T-cell (primary cell): ENCODE measurements around the gene HGFAC. TPM values are rescaled to one million over a fixed set of nuclear protein-coding genes. Genes with fewer than 3 reads are reported as not detected.

Experiments used
- ATAC-seq, 4 experiments: fragments of 200-7000 bp in 3 of 4; fragments of 150-1000 bp in 1 of 4; cut with Tn5 transposase; replicated peaks in 1 of 4; 1 replicate in 3 of 4; 2 replicates in 1 of 4; pipeline ENCODE4 v1.10.0; 2021; ENCODE audit warnings: moderate library complexity in 3 of 4, mild to moderate bottlenecking in 2 of 4, moderate number of reproducible peaks in 1 of 4
- CTCF ChIA-PET, 2 donors: fragments of 300-600 bp; sonication (Branson Sonifier 250); formaldehyde crosslinking; loops; one replicate each; lab custom pipeline; 2022; ENCODE audit warnings: antibody characterized with exemption in 2 of 2; lab: Charles Lee
- POLR2A ChIA-PET, 2 donors: fragments of 300-600 bp; sonication (Branson Sonifier 250); formaldehyde crosslinking; loops; one replicate each; lab custom pipeline; 2022; ENCODE audit warnings: antibody characterized with exemption in 2 of 2; lab: Charles Lee
- DNase-seq, 35 experiments: peaks; one replicate each; pipeline versions ENCODE4 v3.0.0 to v3.0.0-alpha.2; 2013 to 2023
- H3K27ac ChIP-seq: one replicate; pipeline ENCODE4 v1.5.1; 2013; ENCODE audit warnings: low read length
- H3K27me3 ChIP-seq, 2 experiments: replicated peaks in 1 of 2; 1 replicate in 1 of 2; 2 replicates in 1 of 2; pipeline versions ENCODE4 v1.6.1 to v1.7.0; 2013; ENCODE audit warnings: low read length in 1 of 2, mixed read lengths in 1 of 2; ENCODE audit not compliant: control insufficient read depth in 2 of 2, insufficient read depth in 2 of 2; ENCODE audit errors: extremely low read depth in 1 of 2
- H3K36me3 ChIP-seq, 2 donors: 1 replicate in 1 of 2; 2 replicates in 1 of 2; pipeline versions ENCODE4 v1.6.1 to v1.7.0; 2013; ENCODE audit warnings: low read length in 1 of 2; ENCODE audit not compliant: control insufficient read depth in 2 of 2, insufficient read depth in 1 of 2; ENCODE audit errors: extremely low read depth in 1 of 2
- H3K4me1 ChIP-seq, 2 experiments: 1 replicate in 1 of 2; 2 replicates in 1 of 2; pipeline versions ENCODE4 v1.6.1 to v1.7.0; 2013; ENCODE audit warnings: low read length in 2 of 2, mixed read lengths in 1 of 2; ENCODE audit not compliant: insufficient read depth in 2 of 2, control insufficient read depth in 1 of 2; ENCODE audit errors: extremely low read depth in 1 of 2
- H3K4me3 ChIP-seq, 2 donors: 1 replicate in 1 of 2; 2 replicates in 1 of 2; pipeline versions ENCODE4 v1.5.1 to v1.7.0; 2013; ENCODE audit warnings: mild to moderate bottlenecking in 2 of 2, low read length in 1 of 2, moderate library complexity in 1 of 2; ENCODE audit not compliant: control insufficient read depth in 1 of 2; ENCODE audit errors: extremely low read depth in 1 of 2
- H3K9me3 ChIP-seq: 2 replicates; pipeline ENCODE4 v1.7.0; 2013
- H3K27ac Mint-ChIP-seq, 2 donors: one replicate each; pipeline ENCODE4 v1.8.0; 2020 to 2021; ENCODE audit warnings: mild to moderate bottlenecking in 2 of 2, mixed read lengths in 2 of 2
- H3K27me3 Mint-ChIP-seq, 2 donors: one replicate each; pipeline ENCODE4 v1.8.0; 2021 to 2022; ENCODE audit warnings: mixed read lengths in 2 of 2
- H3K36me3 Mint-ChIP-seq: one replicate; pipeline ENCODE4 v1.8.0; 2021; ENCODE audit warnings: mixed read lengths
- H3K4me1 Mint-ChIP-seq, 3 donors: one replicate each; pipeline ENCODE4 v1.8.0; 2020 to 2022; ENCODE audit warnings: mixed read lengths in 3 of 3, mild to moderate bottlenecking in 1 of 3
- H3K4me3 Mint-ChIP-seq, 3 donors: one replicate each; pipeline ENCODE4 v1.8.0; 2020 to 2022; ENCODE audit warnings: mild to moderate bottlenecking in 3 of 3, mixed read lengths in 3 of 3, moderate library complexity in 3 of 3
- H3K9me3 Mint-ChIP-seq, 3 donors: one replicate each; pipeline ENCODE4 v1.8.0; 2020 to 2022; ENCODE audit warnings: mixed read lengths in 3 of 3
- WGBS: methylation state at CpG from one replicate; pipeline ENCODE4 v1.1.5; 2013; ENCODE audit warnings: missing lambda C conversion rate; ENCODE audit not compliant: insufficient coverage; 5-methylcytosine and 5-hydroxymethylcytosine counted together
- total RNA-seq, 35 experiments: library from RNA in 6 of 35; stranded (reverse) in 6 of 35; fragments of 120-200 nt in 1 of 35; gene quantifications; one replicate each; pipeline versions ENCODE4 v1.2.1 to v1.2.4 and lab custom pipeline; 2013 to 2026

Gene HGFAC
- total RNA-seq, result under 1 TPM in 3 of 5 donors, not detected in 2; 0.33 to 0.73 (median 0.70) TPM
- not detected for total RNA-seq (2013)
- 0 to 0.49 (median 0.07) reads per million in 29 experiments for total RNA-seq (lab: John Stamatoyannopoulos, UW)

DNA sequence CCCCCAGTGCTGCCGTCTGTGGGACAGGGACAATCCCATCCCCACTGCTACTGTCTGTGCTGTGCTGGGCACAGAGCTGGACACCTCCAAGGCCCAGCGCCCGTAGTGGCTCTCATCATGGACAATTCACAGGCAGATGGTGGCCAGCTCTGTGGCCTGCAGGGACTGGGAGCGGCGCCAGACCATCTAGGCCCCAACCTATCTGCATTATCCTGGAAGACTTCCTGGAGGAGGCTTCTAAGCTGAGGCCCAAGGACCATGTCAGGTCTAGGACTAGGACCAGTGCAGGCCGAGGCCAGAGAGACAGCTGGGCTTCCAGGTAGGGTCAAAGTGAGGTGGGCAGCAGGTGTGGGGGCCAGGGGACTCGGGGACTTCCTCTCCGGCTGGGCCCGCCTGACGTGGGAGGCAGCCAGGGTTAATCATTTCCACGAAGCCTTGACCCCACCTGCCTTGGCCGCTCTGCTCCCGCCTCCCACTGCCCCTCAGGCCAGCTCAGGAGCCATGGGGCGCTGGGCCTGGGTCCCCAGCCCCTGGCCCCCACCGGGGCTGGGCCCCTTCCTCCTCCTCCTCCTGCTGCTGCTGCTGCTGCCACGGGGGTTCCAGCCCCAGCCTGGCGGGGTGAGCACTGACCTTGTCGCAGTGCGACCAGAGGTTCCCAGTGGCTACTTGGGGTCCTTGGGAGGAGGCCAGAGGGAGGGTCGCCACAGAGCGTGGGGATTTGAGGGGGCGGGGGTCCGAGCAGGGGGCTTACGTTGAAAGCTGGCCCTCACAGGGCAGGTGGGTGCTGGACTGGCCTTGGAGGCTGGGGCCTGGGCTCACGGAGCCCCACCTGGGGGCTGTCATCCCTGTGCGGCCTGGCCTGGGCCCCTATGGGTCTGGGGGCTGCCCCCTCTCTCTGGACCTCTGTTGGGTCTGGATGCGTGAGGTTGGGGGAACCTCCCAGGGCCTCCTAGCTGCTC, at the start of gene HGFAC:
Gene HGFAC, plus strand, starts transcription at position 468 of the 959 bp plus-strand sequence. Its CDS starts 34 bp downstream, at position 502.
- Histone ChIP-seq H3K36me3 (no peaks in the 10 kb centered on the region), H3K4me1 (peaks cover 2 to 13% of the 10 kb centered on the region in 2 experiments), H3K9me3 (no peaks in the 10 kb centered on the region), H3K27me3 (peaks cover 0 to 17% of the 10 kb centered on the region in 2 experiments), H3K4me3 (no peak within 1 kb of the TSS), H3K27ac (no peak within 1 kb of the TSS)
- H3K4me3 Mint-ChIP-seq, result no peak within 1 kb of the TSS
- DNase-seq (no peak), ATAC-seq (no peak)
- H3K27me3 Mint-ChIP-seq, result no peaks in the 10 kb centered on the region
- no peak within 1 kb of the TSS for H3K27ac Mint-ChIP-seq
- H3K36me3 Mint-ChIP-seq, result no peaks in the 10 kb centered on the region
- CTCF ChIA-PET, result no interaction called here
- no peaks in the 10 kb centered on the region for H3K9me3 Mint-ChIP-seq
- POLR2A ChIA-PET, result no interaction called here
- WGBS, result 83% methylated on average over 13 of the region's 27 CpGs
- no peaks in the 10 kb centered on the region for H3K4me1 Mint-ChIP-seq

DNA sequence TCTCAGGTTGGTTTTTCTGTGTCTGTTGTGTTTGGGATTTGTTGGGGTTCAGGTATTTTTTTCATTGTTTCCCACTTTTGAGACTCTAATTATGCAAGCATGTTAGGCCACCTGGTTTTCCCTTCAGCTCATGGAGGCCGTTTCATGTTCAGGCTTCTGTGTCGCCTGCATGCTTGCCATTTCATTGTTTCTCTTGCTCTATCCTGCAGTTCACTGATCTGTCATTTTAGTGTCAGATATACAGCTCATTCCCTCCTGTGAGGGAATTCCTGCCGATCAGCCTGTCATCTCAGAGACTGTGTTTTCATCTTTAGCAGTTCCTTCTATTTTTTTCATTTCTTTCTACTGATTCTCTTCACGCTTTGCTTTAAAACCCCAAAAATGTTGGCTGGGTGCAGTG, 49.4 kb upstream of the HGFAC start:
- H3K9me3 ChIP-seq, result no peaks in the 10 kb centered on the region
- no peak overlapping the region for H3K4me3 ChIP-seq
- Mint-ChIP-seq H3K36me3 (peaks cover 5% of the 10 kb centered on the region), H3K27ac (no peak overlapping the region), H3K4me3 (no peak overlapping the region), H3K4me1 (peaks cover 2 to 9% (median 8%) of the 10 kb centered on the region in 3 donors), H3K27me3 (no peaks in the 10 kb centered on the region), H3K9me3 (peaks cover 0 to 6% (median 5%) of the 10 kb centered on the region in 3 donors)
- WGBS, result 85% methylated on average over 4 of the region's 4 CpGs
- H3K4me1 ChIP-seq, result no peaks in the 10 kb centered on the region
- ChIA-PET CTCF (no interaction called here), POLR2A (no interaction called here)
- no peak overlapping the region for H3K27ac ChIP-seq
- DNase-seq, result no peak
- H3K36me3 ChIP-seq, result no peaks in the 10 kb centered on the region
- peaks cover 0 to 18% of the 10 kb centered on the region in 2 experiments for H3K27me3 ChIP-seq
- ATAC-seq, result no peak

DNA sequence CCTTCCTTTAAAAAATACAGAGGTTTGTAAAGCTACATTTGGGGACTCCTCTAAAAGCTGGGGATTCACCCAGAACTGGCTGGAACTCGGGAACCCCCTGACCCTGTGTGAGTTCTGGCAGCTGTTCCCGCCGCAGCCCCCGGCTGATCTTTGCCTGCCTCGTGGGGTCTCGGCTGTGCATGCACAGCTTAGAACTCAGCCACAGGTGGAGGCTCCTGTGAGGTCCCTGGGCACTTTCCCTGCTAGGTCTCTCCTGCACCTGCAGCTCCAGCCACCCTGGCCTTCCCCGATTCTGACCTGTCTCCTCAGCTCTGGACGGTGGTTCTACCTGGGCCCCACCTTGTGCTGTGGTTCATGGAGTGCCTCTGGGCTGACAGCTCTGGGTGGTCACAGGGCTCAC, 48.6 kb upstream of the HGFAC start:
- H3K27ac ChIP-seq, result no peak overlapping the region
- peaks cover 1 to 6% (median 3%) of the 10 kb centered on the region in 3 donors for H3K4me1 Mint-ChIP-seq
- H3K27ac Mint-ChIP-seq, result no peak overlapping the region
- H3K9me3 ChIP-seq, result no peaks in the 10 kb centered on the region
- H3K4me1 ChIP-seq, result no peaks in the 10 kb centered on the region
- peaks cover 0 to 15% of the 10 kb centered on the region in 2 experiments for H3K27me3 ChIP-seq
- H3K4me3 Mint-ChIP-seq, result no peak overlapping the region
- peaks cover 5% of the 10 kb centered on the region for H3K36me3 Mint-ChIP-seq
- H3K9me3 Mint-ChIP-seq, result peaks cover 0 to 6% (median 5%) of the 10 kb centered on the region in 3 donors
- no peak overlapping the region for H3K4me3 ChIP-seq
- DNase-seq (no peak), ATAC-seq (no peak)
- WGBS, result 90% methylated on average over 7 of the region's 8 CpGs
- no peaks in the 10 kb centered on the region for H3K36me3 ChIP-seq
- H3K27me3 Mint-ChIP-seq, result no peaks in the 10 kb centered on the region
- ChIA-PET CTCF (no interaction called here), POLR2A (interaction anchor here in 1 of 2 donors (0.5 kb wide), 1 partner anchor 563 kb away, joined by 7 read pairs; no protein-coding TSS in a partner anchor)

DNA sequence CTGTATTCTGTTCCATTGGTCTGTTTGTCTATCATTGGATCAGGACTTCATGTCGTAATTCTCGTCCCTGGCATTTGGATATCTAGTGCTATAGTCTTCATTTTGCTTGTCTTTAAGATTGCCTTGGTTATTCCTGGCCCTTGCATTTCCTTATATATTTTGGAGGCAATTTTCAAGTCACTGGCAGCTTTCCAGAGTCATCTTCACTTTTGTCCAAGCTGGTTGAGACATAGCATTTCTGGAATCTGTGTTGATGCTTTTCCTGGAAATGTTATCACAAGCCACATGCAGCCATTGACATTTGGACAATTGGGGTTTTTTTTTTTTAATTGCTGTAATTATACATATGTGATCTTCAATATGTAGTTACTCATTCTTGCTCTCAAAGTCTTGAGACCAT, 45.2 kb upstream of the HGFAC start:
- H3K27ac ChIP-seq, result no peak overlapping the region
- no peaks in the 10 kb centered on the region for H3K4me1 ChIP-seq
- Mint-ChIP-seq H3K4me1 (no peaks in the 10 kb centered on the region), H3K27me3 (no peaks in the 10 kb centered on the region), H3K36me3 (peaks cover 5% of the 10 kb centered on the region), H3K27ac (no peak overlapping the region), H3K4me3 (no peak overlapping the region), H3K9me3 (peaks cover 0 to 6% (median 5%) of the 10 kb centered on the region in 3 donors)
- peaks cover 0 to 6% of the 10 kb centered on the region in 2 experiments for H3K27me3 ChIP-seq
- ChIA-PET CTCF (no interaction called here), POLR2A (no interaction called here)
- no peaks in the 10 kb centered on the region for H3K36me3 ChIP-seq
- ATAC-seq (no peak), DNase-seq (no peak)
- WGBS, result 83% methylated on average over 2 of the region's 2 CpGs
- H3K9me3 ChIP-seq, result no peaks in the 10 kb centered on the region
- H3K4me3 ChIP-seq, result no peak overlapping the region

DNA sequence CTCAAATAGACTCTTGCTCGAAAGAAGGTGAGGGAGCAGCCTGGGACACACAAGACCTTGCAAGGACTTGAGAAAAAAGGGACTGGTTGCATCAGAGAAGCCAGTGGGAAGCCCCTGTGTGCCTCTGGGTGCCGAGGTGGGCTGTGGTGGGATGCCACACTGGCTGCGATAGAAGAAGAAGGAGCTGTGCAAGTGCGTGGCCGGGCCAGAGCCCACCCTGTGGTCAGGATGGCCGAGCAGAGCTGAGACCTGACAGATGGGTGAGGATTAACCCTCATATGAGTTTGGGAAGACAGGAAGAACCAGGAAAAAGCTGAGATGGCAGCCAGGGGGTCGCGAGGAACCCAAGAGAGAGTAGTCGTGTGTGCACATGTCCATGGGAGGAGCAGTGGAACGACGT, 44.6 kb upstream of the HGFAC start:
- Mint-ChIP-seq H3K27ac (no peak overlapping the region), H3K9me3 (peaks cover 0 to 6% (median 5%) of the 10 kb centered on the region in 3 donors), H3K4me1 (no peaks in the 10 kb centered on the region), H3K27me3 (no peaks in the 10 kb centered on the region), H3K4me3 (no peak overlapping the region), H3K36me3 (peaks cover 5% of the 10 kb centered on the region)
- CTCF ChIA-PET, result no interaction called here
- no peak for DNase-seq
- Histone ChIP-seq H3K27ac (no peak overlapping the region), H3K27me3 (peaks cover 0 to 6% of the 10 kb centered on the region in 2 experiments), H3K36me3 (no peaks in the 10 kb centered on the region), H3K9me3 (no peaks in the 10 kb centered on the region), H3K4me1 (no peaks in the 10 kb centered on the region), H3K4me3 (no peak overlapping the region)
- WGBS, result 95% methylated on average over 10 of the region's 11 CpGs
- POLR2A ChIA-PET, result no interaction called here
- ATAC-seq, result no peak

DNA sequence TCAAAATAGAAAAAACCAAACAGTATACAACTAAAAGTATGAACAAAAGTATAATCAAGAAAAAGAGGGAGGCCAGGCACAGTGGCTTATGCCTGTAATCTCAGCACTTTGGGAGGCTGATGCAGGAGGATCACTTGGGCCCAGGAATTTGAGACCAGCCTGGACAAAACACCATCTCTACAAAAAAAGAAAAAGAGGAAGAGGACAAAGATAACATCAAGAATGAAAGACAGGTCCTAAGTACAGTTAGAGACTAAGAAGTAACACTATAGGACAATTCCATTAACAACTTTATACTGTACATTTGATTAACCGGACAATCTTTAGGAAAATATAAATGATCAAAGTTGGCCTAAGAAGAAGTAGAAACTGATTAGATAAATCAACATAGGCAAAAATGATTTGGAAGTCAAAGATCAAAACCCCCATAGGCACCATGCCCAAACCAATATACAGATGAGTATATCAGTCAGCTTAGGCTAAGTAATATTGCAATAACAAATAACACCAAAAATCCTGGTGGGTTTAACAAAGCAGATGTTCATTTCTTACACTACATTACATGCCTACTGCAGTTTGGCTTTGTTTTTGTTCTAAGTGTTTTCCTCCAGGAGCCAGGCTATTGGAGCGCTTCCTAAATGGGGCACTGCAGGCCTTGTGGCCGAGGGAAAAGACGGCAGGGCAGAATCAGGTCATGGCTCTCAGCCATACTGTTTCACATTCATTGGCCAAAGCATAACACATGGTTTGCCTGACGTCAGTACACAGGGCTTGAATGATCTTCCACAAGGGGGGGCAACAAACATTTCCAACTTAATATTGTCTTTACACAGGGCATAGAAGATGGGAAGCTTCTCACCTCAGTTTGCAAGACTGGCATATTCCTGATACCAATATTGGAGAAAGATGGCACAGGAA, 42.2 kb upstream of the HGFAC start:
- no peak overlapping the region for H3K4me3 Mint-ChIP-seq
- peaks cover 0 to 6% (median 5%) of the 10 kb centered on the region in 3 donors for H3K9me3 Mint-ChIP-seq
- Histone ChIP-seq H3K36me3 (peaks cover 0 to 2% of the 10 kb centered on the region in 2 donors), H3K9me3 (no peaks in the 10 kb centered on the region), H3K27me3 (peaks cover 0 to 3% of the 10 kb centered on the region in 2 experiments), H3K4me1 (no peaks in the 10 kb centered on the region), H3K4me3 (no peak overlapping the region), H3K27ac (no peak overlapping the region)
- DNase-seq (peak in 1 of 35 experiments; percentile 14), ATAC-seq (peak in 1 of 4 experiments; percentile 43)
- H3K27me3 Mint-ChIP-seq, result no peaks in the 10 kb centered on the region
- no peaks in the 10 kb centered on the region for H3K4me1 Mint-ChIP-seq
- CTCF ChIA-PET, result no interaction called here
- 90% methylated on average over 3 of the region's 5 CpGs for WGBS
- peaks cover 3% of the 10 kb centered on the region for H3K36me3 Mint-ChIP-seq
- no peak overlapping the region for H3K27ac Mint-ChIP-seq
- POLR2A ChIA-PET, result no interaction called here
